CD4-positive, alpha-beta T cell (primary cell): Measurements from ENCODE around the gene MAP2K7. TPM values are rescaled to one million over a fixed set of nuclear protein-coding genes. Genes with fewer than 3 reads are reported as not detected.
"Not testable (repeated sequence)": the region's sequence is repeated elsewhere in the genome, so short reads cannot be mapped to it uniquely, and the experiment has no call there.

Source experiments
- ATAC-seq: fragments of 200-7000 bp; cut with Tn5 transposase; one replicate; pipeline ENCODE4 v1.10.0; 2022; ENCODE audit warnings: mild to moderate bottlenecking; ENCODE audit not compliant: poor library complexity
- CTCF ChIA-PET: fragments of 350-600 bp; sonication (Branson Sonifier 250); formaldehyde crosslinking; loops from one replicate; lab custom pipeline; 2021; ENCODE audit warnings: antibody characterized with exemption, inconsistent platforms; lab: Charles Lee
- POLR2A ChIA-PET: fragments of 350-600 bp; sonication (Branson Sonifier 250); formaldehyde crosslinking; loops from one replicate; lab custom pipeline; 2021; ENCODE audit warnings: antibody characterized with exemption, inconsistent platforms; lab: Charles Lee
- DNase-seq, 14 experiments: peaks; one replicate each; pipeline ENCODE4 v3.0.0-alpha.2; 2013 to 2020; ENCODE audit warnings: mixed read lengths in 2 of 14
- H3K27ac ChIP-seq, 2 donors: one replicate each; pipeline versions ENCODE4 v1.5.1 to v1.7.0; 2013; ENCODE audit warnings: low read length in 2 of 2, low read depth in 1 of 2, mild to moderate bottlenecking in 1 of 2
- H3K27me3 ChIP-seq, 2 experiments: 1 replicate in 1 of 2; 2 replicates in 1 of 2; pipeline versions ENCODE4 v1.6.1 to v1.7.0; 2013; ENCODE audit warnings: low read length in 2 of 2, control low read depth in 1 of 2, mild to moderate bottlenecking in 1 of 2, moderate library complexity in 1 of 2; ENCODE audit not compliant: insufficient read depth in 2 of 2, control insufficient read depth in 1 of 2
- H3K36me3 ChIP-seq: one replicate; pipeline ENCODE4 v1.6.1; 2013; ENCODE audit warnings: low read length, control low read depth; ENCODE audit not compliant: insufficient read depth
- H3K4me1 ChIP-seq: one replicate; pipeline ENCODE4 v1.6.1; 2013; ENCODE audit warnings: low read length, control low read depth; ENCODE audit not compliant: insufficient read depth
- H3K4me3 ChIP-seq: one replicate; pipeline ENCODE4 v1.5.1; 2013; ENCODE audit warnings: mild to moderate bottlenecking, low read length, moderate library complexity
- H3K9me3 ChIP-seq, 2 experiments: 1 replicate in 1 of 2; 2 replicates in 1 of 2; pipeline versions ENCODE4 v1.6.1 to v1.7.0; 2013; ENCODE audit warnings: low read length in 2 of 2, mild to moderate bottlenecking in 2 of 2, control low read depth in 1 of 2, moderate library complexity in 1 of 2; ENCODE audit not compliant: control insufficient read depth in 1 of 2, insufficient read depth in 1 of 2
- H3K27ac Mint-ChIP-seq: one replicate; pipeline ENCODE4 v1.8.0; 2020; ENCODE audit warnings: mixed read lengths
- H3K27me3 Mint-ChIP-seq: one replicate; pipeline ENCODE4 v1.8.0; 2021; ENCODE audit warnings: mixed read lengths
- H3K36me3 Mint-ChIP-seq: one replicate; pipeline ENCODE4 v1.8.0; 2021; ENCODE audit warnings: low read depth, mixed read lengths
- H3K4me1 Mint-ChIP-seq: one replicate; pipeline ENCODE4 v1.8.0; 2021; ENCODE audit warnings: low read depth, mixed read lengths
- H3K4me3 Mint-ChIP-seq: one replicate; pipeline ENCODE4 v1.8.0; 2020; ENCODE audit warnings: mild to moderate bottlenecking, mixed read lengths
- H3K9me3 Mint-ChIP-seq: one replicate; pipeline ENCODE4 v1.8.0; 2020; ENCODE audit warnings: mixed read lengths
- CTCF ChIP-seq: fragments of 200-600 bp; IDR thresholded peaks from one replicate; pipeline ENCODE4 v1.8.0; 2022; ENCODE audit warnings: antibody characterized with exemption, mild to moderate bottlenecking
- intact Hi-C, 2 experiments: fragments of 100-400 bp; cut with DNase I in 1 of 2; cut with micrococcal nuclease in 1 of 2; formaldehyde crosslinking; loops; one replicate each; pipeline versions ENCODE4 v1.15.1 to v1.9.0; 2023 to 2025; cut with DNase I, micrococcal nuclease
- total RNA-seq, 174 experiments: library from RNA in 2 of 174; stranded (reverse) in 2 of 174; gene quantifications; one replicate each; pipeline ENCODE4 v1.2.3 and lab custom pipeline; 2021 to 2026

MAP2K7 gene
- total RNA-seq, 2 experiments from 2014 or later, result 81.7 to 82.3 TPM

- TF ChIP-seq CTCF, result peak; percentile 51
- DNase-seq, result peak; percentile 33 to 91 (median 72)
- ChIA-PET POLR2A (interaction anchor here (1.0 to 1.4 kb wide), 3 partner anchors 8 to 25 kb away, joined by 4 to 6 read pairs (median 5); partner anchors contain the start of genes MAP2K7, SNAPC2 and TIMM44), CTCF (interaction anchor here (0.5 to 4.6 kb wide), 14 partner anchors 9 to 394 kb away, joined by 3 to 36 read pairs (median 4); partner anchors contain the start of genes MAP2K7, RPS28, SNAPC2 and TIMM44)
- Histone ChIP-seq H3K4me1 (peaks cover 22% of the 10 kb centered on the region), H3K27ac (no peak overlapping the region), H3K9me3 (no peaks in the 10 kb centered on the region), H3K27me3 (no peaks in the 10 kb centered on the region), H3K36me3 (peaks cover 41% of the 10 kb centered on the region), H3K4me3 (no peak overlapping the region)
- Mint-ChIP-seq H3K4me3 (peak overlapping the region; percentile 67), H3K27me3 (no peaks in the 10 kb centered on the region), H3K4me1 (peaks cover 14% of the 10 kb centered on the region), H3K36me3 (peaks cover 32% of the 10 kb centered on the region), H3K27ac (peak overlapping the region; percentile 61), H3K9me3 (no peaks in the 10 kb centered on the region)
- intact Hi-C loops, result loop anchor here in 1 of 2 experiments (5.0 to 10.0 kb wide), 3 partner anchors 292 to 1564 kb away; partner anchors contain the start of genes CLPP, NDUFA7, RPS28 and STXBP2
- peak; percentile 69 for ATAC-seq
These were observed 25.3 kb downstream of the MAP2K7 start for GRCh38 chr19:7928741-7929701.

- H3K4me3 ChIP-seq, H3K27ac ChIP-seq, intact Hi-C loops, H3K27ac Mint-ChIP-seq, H3K27me3 ChIP-seq, ATAC-seq, H3K4me1 Mint-ChIP-seq, H3K9me3 ChIP-seq, H3K9me3 Mint-ChIP-seq, H3K27me3 Mint-ChIP-seq, H3K4me3 Mint-ChIP-seq: not testable (repeated sequence)
- Histone ChIP-seq H3K36me3 (peaks cover 51% of the 10 kb centered on the region), H3K4me1 (peaks cover 15% of the 10 kb centered on the region)
- ChIA-PET CTCF (interaction anchor here (0.7 to 4.6 kb wide), 4 partner anchors 14 to 395 kb away, joined by 3 to 36 read pairs (median 5); partner anchors contain the start of genes MAP2K7 and TIMM44), POLR2A (interaction anchor here (1.2 kb wide), 1 partner anchor 14 kb away, joined by 3 read pairs; no protein-coding TSS in a partner anchor)
- peak in 1 of 14 experiments; percentile 53 for DNase-seq
- H3K36me3 Mint-ChIP-seq, result peaks cover 36% of the 10 kb centered on the region
These were observed 26.4 kb downstream of the MAP2K7 start for GRCh38 chr19:7930030-7930429.

GRCh38 chr19:7930765-7931164, 27.1 kb downstream of the MAP2K7 start:
- H3K27me3 ChIP-seq, result no peaks in the 10 kb centered on the region
- ATAC-seq (no peak), DNase-seq (no peak)
- no peak overlapping the region for H3K4me3 Mint-ChIP-seq
- H3K9me3 ChIP-seq, result no peaks in the 10 kb centered on the region
- intact Hi-C loops, result no loop called here
- H3K4me1 ChIP-seq, result peaks cover 12% of the 10 kb centered on the region
- peaks cover 44% of the 10 kb centered on the region for H3K36me3 Mint-ChIP-seq
- no peak overlapping the region for H3K27ac Mint-ChIP-seq
- no peak overlapping the region for H3K27ac ChIP-seq
- H3K27me3 Mint-ChIP-seq, result no peaks in the 10 kb centered on the region
- peaks cover 6% of the 10 kb centered on the region for H3K4me1 Mint-ChIP-seq
- POLR2A ChIA-PET, result interaction anchor here (1.2 kb wide), 2 partner anchors 10 to 13 kb away, joined by 3 read pairs; no protein-coding TSS in a partner anchor
- peaks cover 57% of the 10 kb centered on the region for H3K36me3 ChIP-seq
- H3K4me3 ChIP-seq, result no peak overlapping the region
- CTCF ChIA-PET, result interaction anchor here (0.7 to 4.6 kb wide), 2 partner anchors 13 to 73 kb away, joined by 4 to 36 read pairs; partner anchors contain the start of gene TIMM44
- H3K9me3 Mint-ChIP-seq, result no peaks in the 10 kb centered on the region
- no peak for TF ChIP-seq CTCF
